Inflammatory macrophage (primary cell): ENCODE data around the gene TYK2.
"Not testable (repeated sequence)": the region's sequence is repeated elsewhere in the genome, so short reads cannot be mapped to it uniquely, and the experiment has no call there.

ENCODE experiments used
- DNase-seq, 2 donors: peaks; one replicate each; pipeline ENCODE4 v3.0.0-alpha.2; 2020 to 2022

TYK2 gene

DNA sequence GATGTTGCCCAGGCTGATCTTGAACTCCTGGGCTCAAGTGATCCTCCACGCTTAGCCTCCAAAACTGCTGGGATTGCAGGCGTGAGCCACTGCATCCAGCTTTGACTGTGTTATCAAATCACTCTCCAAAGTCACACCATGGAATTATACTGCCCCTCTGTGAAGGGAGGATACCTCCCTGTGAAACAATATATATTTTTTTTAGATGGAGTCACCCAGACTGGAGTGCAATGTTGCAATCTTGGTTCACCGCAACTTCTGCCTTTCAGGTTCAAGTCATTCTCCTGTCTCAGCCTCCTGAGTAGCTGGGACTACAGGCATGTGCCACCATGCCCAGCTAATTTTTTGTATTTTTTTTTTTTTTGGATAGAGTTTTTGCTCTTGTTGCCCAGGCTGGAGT lies 7.7 kb downstream of the TYK2 start:
- DNase-seq = peak; percentile 82 to 92

DNA sequence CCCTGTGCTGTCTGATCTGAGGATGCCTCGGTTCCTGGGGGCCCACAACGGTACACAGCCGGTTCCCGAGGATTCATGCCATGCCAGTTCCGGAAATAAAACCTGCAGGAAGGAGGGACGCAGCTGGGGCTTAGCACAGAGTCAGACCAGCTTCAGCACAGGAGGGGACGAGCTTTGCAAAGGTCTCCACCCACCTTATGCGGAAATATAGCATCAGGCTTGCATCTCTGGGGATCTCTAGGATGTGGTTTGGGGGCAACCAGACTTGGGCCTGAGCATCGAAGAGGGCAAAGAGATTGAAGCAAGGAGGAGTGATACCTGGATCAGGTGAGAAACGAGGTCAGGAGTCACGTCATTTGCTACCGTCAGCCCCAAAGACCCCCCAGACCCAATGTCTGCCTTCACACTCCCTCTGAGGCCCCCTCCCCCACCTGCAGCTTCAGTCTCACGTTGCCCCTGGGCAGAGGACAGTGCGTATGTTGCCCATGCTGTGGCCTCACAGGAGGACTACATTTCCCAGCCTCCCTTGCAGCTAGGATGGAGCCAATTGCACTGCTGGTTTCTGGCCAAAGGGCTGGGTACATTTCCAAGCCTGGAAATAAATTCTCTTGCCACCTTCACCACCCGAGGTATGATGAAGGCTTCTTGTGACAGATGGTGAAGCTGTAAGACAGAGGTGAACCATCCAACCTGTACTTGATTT lies 12.1 kb downstream of the TYK2 start:
- DNase-seq = no peak

DNA sequence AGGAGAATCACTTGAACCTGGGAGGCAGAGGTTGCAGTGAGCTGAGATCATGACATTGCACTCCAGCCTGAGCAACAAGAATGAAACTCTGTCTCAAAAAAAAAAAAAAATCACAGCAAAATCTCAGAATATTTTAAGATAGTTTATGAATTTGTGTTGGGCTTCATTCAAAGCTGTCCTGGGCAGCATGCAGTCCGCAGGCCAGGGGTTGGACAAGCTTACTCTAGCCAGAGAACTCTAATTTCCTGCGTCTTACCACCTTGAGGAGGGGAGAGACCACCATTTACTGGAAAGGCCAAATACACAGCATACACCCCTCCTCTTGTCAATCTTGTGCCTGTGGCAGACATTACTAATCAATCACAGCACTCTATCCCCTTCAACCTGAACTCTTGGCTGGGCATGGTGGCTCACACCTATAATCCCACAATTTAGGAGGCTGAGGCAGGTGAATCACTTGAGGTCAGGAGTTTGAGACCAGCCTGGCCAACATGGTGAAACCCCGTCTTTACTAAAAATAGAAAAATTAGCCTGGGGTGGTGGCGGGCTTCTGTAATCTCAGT lies 13.3 kb downstream of the TYK2 start:
- DNase-seq = not testable (repeated sequence)

DNA sequence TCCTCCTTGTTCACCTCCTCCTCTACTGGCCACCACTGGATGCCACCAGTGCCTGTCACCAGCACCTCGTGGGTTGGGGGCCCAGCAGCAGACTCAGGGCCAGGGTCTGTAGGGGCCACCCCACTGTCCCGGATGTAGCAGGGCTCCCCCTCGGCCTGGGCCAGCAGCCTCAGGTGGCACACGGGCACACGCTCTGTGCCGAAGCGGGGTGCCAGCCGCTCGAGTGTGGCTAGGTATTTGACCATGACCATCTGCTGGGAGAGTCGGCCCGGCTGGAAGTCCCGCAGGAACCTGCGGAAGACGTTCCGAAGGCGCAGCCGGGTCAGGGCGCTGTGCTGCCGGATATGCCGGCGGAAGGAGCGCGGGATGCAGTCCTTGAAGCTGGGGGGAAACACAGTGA lies 14.9 kb downstream of the TYK2 start:
- DNase-seq = no peak

DNA sequence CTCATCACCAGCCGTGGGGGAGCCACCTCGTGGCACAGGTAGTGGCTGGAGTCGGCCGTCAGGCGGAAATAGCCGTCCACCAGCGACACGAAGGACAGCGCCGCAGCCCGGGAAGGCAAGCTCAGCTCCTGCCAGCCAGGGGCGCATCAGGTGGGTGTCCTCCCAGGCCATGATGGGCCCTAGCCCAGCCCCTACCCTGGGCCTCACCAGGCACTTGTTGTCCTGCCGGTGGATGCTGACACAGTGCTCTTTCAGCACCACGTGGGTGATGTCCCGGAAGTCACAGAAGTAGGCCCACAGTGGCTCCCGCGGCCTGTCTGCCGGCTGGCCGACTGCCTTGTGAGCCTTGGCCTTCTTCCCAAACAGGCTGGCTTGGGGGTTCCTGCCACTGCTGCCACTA lies 15.7 kb downstream of the TYK2 start:
- DNase-seq = no peak

DNA sequence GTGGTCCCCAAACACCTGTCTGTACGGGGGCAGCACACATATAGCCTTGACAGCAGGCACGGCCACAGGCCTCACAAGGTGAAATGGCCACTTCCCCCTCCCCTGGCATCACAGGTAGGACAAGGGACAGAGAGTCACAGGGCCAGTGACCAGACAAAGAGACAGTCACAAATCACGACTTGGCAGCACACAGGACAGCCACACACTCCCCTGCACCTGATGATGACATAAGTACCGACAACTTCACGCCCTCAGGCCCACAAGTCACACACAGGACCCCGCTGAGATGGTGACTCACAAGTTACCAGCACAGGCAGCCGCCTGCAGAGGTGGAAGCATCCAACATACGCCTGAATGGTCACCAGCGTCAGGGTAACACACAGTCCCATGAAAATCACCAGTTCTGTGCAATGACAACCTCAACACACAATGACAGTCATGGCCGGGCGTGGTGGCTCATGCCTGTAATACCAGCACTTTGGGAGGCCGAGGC lies 16.5 kb downstream of the TYK2 start:
- no peak for DNase-seq

DNA sequence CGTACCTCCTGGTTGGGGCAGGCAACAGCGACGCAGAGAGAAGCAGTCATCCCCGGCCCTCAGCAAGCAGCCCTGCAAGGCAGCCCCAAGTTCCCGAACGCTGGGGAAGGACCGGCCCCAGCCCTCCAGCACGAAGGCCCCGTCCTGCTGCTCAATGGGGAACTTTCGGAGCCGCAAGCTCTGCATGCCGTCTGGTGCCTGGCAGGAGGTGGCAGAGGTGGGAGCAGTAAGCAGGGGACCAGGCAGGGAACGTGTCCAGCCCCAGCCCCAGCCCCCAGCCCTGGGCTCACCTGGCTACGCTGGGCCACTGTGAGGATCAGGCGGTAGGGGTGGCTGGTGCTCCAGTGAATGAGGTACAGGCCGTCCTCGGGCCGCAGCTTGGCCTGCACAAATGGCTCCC lies 18.1 kb downstream of the TYK2 start:
- no peak for DNase-seq

DNA sequence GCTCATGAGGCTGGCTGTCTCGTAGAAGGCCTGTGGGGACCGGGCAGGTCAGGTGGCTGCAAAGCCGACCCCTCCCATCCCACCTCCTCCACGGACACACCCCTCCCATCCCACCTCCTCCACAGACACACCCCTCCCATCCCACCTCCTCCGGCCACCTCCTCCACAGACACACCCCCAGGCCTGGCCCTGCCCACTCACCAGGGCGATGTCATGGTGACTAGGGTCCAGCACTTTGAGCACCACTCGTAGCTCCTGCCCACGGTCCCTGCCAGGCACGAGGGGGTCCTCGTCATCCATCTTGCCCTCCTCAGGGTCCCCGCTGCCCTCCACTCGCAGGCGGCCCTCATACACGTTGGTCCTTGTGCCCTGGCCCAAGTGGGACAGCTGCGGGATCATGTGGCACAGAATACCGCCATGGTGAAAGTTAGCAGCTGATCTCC lies 18.8 kb downstream of the TYK2 start:
- DNase-seq = no peak

DNA sequence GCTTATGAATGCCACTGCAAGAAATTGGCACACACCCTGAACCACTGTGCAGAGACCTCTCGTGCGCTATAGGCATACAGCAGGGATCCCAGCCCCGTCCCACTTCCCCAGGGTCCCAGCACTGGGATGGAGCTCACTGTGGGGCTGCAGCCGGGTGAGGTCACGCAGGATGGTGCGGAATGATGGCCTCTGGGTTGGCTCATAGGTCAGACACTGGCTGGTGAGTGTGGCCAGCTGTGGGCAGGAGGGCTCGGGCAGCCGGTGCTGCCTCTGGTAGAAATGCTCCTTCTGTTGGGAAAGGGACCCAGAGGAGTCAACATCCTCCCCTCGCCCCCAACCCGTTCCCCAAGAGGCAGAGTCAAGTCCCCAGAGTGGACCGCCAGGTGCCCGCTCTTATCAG lies 23.9 kb downstream of the TYK2 start:
- no peak for DNase-seq

DNA sequence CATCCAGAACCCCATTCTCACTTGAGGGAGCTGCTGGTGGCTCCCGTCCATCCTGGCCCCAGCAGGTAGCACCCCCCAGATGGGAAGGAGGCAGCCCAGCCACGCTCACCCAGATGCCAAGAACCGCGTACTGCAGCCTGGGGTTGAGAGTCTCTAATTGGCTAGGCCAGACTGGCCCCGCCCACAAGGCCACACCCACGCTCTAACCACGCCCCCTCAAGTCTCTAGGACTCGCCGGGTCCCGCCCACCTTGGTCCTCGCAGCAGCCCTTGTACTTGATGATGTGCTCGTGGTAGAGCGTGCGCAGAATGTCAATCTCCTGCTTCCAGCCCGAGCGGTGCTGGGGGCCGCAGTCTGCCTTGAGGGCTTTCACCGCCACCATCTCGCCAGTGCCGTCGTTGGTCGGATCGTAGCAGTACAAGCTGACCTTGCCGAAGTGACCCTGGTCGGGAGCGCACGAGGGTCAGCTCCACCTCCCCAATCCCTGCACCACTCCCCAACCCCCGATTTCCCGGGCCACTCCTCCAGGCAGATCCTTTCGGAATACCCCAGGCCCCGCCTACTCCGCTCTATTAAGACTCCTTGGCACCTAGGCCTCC lies 26.5 kb downstream of the TYK2 start:
- no peak for DNase-seq

DNA sequence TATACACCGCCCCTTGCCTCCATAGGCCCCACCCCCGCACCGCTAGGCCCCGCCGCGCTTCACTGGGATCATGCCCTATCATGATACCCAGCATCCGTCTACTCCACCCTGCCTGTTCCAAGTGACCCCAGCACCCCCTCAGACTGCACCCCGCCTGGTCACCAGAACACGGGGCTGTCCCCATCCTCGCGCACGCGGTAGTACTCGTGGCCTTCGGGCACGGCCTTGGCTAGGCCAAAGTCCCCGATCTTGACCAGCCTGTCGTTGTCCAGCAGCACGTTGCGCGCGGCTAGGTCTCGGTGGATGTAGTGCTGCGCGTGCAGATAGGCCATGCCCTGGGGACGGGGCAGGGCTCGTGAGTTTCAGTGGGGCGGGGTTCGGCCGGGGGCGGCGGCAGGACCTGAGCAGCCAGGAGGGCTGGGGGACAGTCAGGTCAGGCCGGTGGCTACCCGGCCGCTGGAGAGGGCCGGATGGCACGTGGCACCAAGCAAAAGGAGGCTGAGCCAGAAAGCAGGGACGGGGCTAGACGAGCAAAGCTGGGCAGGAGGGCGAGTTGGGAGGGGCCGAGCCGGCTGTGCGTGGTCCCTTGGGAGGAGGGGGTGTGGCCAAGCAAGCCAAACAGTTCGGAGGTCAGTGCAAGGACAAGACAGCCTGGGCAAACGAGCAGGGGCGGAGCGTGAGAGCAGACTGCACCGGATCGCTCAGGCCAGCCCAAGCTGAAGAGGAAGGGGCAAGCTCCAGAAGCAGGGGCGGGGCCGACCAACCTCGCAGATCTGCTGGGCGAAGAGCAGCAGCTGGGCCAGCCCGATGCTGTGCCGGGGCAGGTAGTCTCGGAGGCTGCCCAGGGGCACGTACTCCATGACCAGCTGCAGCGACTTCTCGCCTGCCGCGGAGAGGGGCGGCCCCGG lies 27.4 kb downstream of the TYK2 start:
- no peak for DNase-seq

DNA sequence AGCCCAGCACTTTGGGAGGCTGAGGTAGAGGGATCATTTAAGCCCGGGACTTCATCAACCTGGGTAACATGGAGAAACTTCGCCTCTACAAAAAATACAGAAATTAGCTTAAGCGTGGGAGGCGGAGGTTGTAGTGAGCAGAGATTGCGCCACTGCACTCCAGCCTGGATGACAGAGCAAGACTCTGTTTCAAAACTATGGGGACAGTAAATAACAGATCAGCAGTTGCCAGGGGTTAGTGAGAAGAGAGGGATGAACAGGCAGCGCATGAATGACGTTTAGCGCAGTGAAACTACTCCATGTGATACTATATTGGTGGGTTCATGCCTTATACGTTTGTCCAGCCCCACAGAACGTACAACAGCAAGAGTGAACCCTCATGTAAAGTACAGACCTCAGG lies 33.9 kb downstream of the TYK2 start:
- DNase-seq = peak; percentile 90 to 95

DNA sequence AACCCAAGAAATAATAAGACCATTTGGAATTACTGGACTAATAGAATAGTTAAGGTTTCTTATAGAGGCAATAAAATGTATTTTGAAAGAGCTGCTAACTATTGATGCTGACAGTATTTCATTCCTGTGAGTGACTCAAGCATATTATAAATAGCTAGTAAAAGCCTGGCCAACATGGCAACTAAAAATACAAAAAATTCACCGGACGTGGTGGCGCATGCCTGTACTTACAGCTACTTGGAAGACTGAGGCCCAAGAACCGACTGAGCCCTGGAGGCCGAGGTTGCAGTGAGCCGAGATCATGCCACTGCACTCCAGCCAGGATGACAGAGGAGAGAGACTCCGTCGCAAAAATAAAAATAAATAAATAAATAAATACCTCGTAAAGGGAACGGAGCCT lies 35.6 kb downstream of the TYK2 start:
- no peak for DNase-seq

DNA sequence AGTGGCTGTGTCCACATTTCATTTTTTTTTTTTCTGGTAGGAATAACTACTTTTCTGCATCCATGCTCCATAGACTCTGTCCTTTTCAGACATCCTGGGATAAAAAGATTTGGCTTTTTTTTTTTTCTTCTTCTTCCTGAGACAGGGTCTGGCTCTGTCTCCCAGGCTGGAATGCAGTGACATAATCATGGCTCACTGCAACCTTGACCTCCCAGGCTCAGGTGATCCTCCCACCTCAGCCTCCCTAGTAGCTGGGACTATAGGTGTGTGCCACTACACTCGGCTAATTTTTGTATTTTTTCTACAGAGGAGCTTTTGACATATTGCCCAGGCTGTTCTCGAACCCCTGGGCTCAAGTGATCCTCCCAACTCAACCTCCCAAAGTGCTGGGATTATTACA lies 36.9 kb downstream of the TYK2 start:
- no peak for DNase-seq

DNA sequence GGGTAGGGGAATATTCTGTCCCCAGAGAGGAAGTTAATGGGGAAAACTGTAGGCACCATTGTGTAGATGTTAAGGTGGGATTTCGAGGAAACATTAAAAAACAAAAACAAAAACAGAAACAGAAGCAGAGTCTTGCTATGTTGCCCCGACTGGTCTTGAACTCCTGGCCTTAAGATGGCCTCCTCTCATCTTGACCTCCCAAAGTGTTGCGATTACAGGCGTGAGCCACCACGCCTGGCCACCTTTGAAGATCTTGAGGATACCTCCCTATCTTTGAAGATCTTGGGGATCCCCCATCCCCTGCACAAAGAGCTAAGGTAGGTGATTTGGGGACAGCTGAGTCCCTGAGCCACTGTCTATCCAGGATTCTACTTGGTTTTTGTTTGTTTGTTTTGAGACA lies 40.4 kb downstream of the TYK2 start:
- DNase-seq = no peak

DNA sequence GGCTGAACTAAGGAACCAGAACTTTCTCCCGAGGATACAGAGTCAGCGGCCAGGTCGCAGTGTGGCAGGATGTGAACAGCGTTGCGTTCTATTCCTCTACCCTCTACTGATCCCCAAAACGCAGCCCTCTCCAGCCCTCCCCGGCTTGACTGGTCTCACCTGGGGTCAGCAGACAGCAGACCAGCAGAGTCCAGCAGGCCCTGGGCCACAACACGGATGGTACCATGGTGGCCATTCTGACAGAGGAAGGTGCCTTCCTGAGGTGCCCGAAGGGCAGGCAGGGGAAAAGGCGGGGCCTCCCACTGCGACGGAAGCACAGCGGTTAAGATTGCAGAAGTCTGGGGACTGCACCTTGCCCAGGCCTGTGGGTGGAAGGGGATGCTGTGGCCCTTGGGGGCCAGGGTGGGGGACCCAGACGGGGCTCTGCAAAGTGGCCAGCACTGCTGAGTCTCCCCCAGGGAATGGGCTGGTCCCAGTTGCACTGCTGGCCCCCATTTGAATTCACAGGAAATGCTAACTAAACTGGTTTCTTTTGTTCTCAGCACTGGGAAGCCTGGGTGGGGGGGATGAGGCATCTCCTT lies 40.9 kb downstream of the TYK2 start, which contains the start of gene ICAM3:
Gene ICAM3, minus strand, starts transcription at position 245 of the 581 bp plus-strand sequence. Its CDS starts 10 bp downstream, at position 235.
- DNase-seq = peak; percentile 47 to 59

DNA sequence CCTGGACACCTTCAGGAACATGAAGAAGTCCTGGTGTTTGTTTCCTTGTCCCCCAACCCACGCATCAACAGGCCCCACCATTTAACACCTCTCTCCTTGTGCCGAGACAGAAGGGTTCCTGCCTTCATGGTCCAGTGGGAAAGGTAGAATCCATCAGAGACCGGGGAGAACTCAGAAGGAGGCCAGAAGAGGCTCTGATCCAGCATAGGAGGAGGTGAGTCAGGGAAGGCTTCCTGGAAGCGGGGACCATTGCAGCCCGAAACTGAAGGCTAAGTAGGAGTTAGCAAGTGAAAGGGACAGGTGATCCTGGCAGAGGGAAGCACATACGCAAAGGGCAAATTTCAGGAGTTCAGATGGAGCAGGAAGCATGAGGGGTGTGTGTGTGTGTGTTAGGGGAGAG lies 41.4 kb downstream of the TYK2 start:
- DNase-seq = no peak

DNA sequence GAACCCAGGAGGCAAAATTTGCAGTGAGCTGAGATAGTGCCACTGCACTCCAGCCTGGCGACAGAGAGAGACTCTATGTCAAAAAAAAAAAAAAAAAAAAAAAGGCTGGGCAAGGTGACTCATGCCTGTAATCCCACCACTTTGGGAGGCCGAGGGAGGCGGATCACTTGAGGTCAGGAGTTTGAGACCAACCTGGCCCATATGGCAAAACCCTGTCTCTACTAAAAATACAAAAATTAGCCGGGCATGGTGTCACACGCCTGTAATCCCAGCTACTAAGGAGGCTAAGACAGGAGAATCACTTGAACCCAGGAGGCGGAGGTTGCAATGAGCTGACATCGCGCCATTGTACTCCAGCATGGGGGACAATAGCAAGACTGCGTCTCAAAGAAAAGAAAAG lies 43.6 kb downstream of the TYK2 start:
- DNase-seq = not testable (repeated sequence)

DNA sequence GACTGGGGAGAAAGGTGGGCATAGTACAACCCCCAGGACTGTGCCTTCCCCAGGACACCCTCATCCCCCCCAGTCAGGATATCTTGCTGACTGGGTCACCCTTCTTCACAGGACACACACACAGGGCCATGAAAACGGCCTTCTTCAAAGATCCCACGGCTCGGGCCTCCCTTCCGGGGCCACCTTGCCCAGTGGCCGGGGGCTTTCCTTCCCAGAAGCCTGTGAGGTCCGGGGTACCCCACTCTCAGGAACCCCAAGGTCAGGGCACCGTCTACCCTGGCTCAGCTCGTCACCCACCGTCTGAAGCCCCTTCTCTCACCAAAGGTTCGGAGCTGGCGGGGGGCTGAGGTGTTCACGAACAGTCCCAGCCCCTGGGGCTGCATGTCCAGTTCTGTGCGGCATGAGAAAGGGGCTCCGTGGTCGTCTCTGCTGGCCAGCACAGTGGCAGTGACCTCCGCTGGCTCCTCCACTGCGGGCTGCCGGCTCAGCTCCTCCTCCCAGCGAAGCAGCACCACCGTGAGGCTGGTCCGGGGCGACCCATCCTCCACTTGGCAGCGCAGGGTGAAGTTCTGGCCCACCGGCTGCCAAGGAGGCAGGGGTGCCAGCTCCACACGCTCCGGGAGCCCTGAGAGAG lies 44.9 kb downstream of the TYK2 start:
- no peak for DNase-seq

DNA sequence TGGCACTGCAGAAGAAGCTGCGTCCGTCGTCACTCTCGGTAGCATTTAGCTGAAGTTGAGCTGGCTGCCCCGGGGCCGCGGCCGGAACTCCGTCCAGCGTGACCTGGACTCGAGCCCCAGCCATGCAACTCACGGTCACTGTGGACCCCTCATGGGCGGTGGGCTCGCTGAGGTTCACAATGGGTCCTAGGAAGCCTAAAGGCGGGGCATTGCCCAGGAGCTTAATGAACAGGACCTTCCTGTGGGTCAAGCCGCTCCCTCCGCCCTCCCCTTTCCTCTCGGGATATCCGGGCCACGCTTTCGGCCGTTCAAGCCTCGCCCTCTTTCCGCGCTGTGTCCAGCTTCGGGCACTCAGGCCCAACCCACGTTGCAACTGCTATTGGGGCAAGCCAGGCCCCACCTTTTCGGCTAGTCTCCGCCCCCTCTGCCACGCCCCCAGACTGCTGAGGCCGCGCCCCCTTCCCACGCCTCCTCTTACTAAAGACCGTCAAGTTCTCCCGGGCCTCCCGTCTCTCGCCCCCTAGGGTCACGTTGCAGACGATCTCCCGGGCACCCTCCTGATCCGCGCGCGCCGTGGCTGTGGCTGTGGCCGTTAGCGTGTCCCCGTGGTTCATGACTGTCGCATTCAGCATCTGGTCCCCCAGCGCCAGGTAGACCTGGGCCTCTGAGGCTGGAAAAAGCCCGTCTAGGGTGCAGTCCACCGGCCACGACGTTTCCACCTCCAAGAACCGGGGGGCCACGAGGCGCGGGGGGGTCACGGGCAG lies 45.6 kb downstream of the TYK2 start:
- peak; percentile 59 to 72 for DNase-seq
